Stimulated activated CD4-positive, alpha-beta T cell treated with anti-CD3 and anti-CD28 coated beads, Interleukin-4, amount 100 ng/mL, for 24 hours (primary cell): ENCODE results near the gene CAMKK1.
A peak's percentile ranks its signal among the peaks of the same experiment; 100 is the strongest.

Source experiments
- DNase-seq: peaks from one replicate; pipeline ENCODE4 v3.0.0-alpha.2; 2020

The CAMKK1 gene

DNA sequence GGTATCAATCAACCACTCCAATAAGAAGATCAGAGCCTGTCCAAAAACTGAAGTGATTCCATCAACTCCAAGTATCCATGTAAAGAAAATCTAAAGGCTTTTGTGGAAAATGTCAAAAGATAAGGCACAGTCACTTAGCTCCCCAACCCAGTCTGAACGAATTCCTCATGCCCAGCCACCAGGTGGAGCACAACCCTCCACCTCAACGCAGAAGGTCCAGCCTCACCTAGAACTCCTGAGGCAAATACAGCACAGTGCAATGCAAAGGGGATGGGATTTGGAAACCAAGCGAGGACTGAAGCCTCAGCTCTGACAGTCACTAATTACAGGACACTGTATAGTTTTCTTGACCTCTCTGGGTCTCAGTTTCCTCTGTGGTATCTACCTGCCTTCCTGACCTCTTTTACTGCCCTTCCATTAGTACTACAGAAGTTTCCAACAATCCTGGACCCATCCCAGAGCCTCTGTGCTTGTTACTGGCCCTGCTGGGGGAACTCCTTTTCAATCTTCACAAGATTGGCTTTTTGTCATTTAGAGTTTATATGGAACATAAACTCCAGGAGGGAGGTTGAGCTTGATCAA, 48.8 kb downstream of the CAMKK1 start:
- peak; percentile 53 for DNase-seq

DNA sequence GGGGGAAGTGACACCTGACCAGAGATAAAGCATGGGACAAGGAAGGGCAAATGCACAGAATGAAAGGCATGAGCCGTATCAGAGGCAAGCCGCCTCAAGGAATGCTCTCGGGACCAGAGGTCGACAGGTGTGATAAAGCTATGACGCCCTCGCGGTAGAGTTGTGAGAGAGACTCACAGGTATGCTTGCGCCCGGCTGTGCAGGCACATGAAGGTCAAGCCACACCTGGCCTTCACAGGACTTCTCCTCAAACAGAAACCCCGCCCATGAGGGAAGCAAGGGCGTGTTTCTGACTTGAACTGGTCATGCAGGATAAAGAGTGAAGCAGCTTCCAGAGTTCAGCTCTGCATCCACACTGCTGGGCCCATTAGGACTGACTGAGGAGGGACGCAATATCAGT, 54.6 kb downstream of the CAMKK1 start:
- no peak for DNase-seq

GRCh38 chr17:3836551-3836950, 56.3 kb downstream of the CAMKK1 start:
- no peak for DNase-seq

GRCh38 chr17:3835410-3836229, 57.2 kb downstream of the CAMKK1 start:
- no peak for DNase-seq

DNA sequence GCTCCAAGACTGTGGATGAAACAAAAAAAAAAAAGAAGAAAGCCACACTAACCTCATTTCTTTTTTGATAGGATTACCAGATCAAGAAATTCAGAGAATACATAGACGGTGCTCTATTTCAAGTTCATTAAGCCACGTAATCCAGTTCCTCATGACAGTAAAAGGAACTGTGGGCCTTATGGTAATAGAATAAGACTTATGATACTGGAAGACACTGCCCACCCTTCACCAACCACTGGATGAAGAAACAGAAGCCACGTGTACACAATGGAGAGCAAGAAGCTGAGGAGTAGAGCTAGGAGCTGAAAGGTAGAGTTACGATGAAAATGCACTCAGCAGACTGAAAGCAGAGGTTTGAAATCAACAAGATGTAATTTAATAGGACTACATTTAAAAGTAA, 58.0 kb downstream of the CAMKK1 start:
- DNase-seq, result no peak

- DNase-seq, result no peak
These were observed 64.0 kb downstream of the CAMKK1 start for GRCh38 chr17:3828852-3829232.

GRCh38 chr17:3828151-3828851, 64.6 kb downstream of the CAMKK1 start:
- no peak for DNase-seq

DNA sequence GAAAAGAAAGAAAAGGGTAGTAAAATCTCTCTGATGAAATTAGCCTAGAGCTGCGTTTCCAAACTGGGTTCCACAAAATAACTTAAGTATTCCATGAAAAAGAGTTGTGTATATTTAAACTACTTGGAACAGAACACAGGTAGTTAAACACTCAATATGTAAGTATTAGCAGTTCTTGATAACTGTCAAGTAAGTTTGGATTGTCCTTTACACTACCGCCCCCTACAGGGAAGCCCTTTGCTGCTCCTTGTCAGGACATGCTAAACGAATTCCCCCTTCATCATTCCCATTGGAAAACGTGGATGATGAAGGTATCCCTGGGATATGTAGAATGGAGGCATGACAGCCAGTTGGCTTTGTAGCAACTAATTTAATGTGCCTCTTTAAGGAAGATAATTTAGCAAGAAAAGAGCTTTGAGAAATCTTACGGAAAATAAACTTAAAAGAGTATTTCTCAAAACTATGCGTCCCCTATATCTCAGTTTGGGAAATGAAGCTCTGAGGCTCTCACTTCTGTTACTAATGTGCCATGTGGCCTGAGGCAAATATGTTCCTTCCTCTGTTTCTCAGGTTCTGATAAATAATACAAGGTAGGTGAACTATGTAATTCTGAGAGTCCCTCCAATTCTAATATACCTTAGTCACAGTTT, 65.6 kb downstream of the CAMKK1 start:
- DNase-seq, result peak; percentile 78

DNA sequence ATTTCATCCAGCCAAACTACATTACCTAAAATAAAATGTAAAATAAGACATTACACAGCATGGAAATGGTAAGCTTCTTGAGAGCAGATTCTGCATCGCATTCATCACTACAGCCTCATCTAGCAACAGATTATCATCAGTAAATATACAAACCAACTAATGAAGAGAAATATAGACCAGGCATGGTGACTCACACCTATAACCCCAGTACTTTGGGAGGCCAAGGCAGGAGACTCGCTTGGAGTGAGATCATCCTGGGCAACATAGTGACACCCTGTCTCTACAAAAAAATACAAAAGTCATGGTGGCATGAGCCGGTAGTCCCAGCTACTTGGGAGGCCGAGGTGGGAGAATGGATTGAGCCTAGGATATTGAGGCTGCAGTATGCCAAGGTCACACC, 66.7 kb downstream of the CAMKK1 start:
- no peak for DNase-seq

DNA sequence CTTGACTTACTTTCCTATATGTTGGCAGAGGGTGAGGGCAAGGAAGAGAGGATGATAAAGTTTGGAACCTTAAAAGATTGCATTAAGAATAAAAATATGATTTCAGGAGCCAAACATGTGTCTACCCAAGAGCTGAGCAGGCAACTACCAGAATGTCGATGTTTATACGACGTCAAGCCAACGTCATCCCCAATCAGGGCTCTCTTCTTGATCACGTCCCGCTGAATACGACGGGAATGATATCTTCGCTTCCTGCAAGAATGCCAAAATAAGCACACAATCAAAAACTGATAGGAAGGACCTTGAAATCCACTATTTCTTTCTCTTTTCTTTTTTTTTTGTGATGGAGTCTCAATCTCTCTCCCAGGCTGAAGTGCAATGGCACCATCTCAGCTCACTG, 71.8 kb downstream of the CAMKK1 start:
- DNase-seq, result no peak

DNA sequence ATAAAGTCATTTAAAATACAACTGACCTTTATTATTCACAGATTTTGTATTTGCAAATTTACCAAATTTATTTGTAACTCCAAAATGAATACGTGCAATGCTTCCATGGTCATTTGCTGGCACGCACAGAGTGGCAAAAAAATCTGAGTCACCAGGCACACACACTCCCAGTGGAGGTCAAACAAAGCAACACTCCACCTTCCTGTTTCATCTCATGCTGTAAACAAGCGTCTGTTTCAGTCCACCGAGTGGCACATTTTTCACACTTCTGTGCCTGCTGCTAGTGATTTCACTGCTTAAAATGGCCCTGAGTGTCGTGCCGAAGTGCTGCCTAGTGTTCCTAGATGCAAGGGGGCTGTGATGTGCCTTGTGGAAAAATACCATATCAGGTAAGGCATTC, 74.1 kb downstream of the CAMKK1 start:
- DNase-seq, result no peak

- no peak for DNase-seq
These were observed 74.8 kb downstream of the CAMKK1 start for GRCh38 chr17:3817851-3818605.

DNA sequence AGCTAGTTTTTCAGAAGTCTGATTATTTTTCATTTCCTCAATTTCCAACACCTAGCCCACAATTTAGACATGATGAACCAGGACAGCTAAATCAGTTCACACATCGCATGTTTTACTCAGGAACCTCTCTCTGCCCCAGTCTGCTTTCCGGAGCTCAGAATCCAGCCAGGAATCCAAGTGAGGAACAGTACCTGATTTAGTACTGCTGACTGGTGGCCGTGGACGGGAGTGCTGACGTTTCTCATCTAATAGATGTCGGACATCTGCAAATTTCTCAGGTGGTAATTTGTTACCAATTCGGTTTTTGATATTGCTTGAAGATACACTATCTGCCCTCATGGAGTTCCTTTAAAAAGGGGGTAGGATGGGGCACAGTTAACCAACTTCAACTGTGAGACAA, 76.9 kb downstream of the CAMKK1 start:
- DNase-seq, result no peak

DNA sequence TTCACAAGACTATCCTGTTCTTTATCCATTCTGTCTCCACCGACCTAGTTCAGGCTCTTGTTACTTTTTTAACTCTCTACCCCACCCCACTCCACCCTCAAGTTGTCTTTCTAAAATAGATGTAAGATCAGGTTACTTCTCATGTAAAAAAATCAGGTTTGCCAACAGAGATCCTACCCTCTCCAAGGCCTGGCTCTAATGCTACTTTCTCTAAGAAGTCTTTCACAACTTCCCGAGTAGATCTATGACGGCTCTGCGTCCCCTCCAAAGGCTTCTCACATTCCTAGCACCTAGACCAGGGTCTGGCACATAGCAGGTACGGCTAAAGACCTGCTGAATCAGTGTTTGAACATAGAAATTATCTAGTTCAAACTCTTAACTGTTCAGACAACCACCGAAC, 77.7 kb downstream of the CAMKK1 start:
- no peak for DNase-seq

GRCh38 chr17:3814361-3814760, 78.5 kb downstream of the CAMKK1 start:
- DNase-seq, result no peak

DNA sequence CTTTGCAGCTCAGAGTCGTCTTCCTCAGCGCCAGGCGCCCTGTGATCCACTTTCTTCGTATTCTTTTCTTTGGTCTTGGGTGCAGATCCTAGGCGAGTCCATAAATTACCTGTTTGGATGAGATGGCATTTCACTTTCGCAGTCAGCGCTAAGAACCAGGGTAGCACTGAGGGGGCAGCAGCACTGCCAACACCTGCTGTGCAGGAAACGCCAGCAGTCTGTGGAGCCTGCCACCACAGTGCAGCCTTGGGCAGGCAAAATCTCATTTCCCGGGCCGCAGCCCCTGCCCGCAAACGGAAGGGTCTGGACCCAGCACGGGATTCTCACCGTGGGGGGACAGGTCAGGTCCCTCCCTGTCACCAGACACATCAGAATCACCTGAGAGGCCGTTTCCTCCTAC, 79.7 kb downstream of the CAMKK1 start:
- no peak for DNase-seq

- DNase-seq, result no peak
These were observed 80.1 kb downstream of the CAMKK1 start for GRCh38 chr17:3812771-3813170.

GRCh38 chr17:3812284-3812683, 80.6 kb downstream of the CAMKK1 start:
- no peak for DNase-seq
